HG02678 (cell line): ENCODE measurements around the gene OR9Q1.

Source experiments
- ATAC-seq: cut with Tn5 transposase; IDR thresholded peaks from one replicate; pipeline ENCODE4 v1.9.1; 2021; ENCODE audit warnings: mild to moderate bottlenecking, moderate library complexity; ENCODE audit not compliant: unreplicated experiment

OR9Q1 gene

GRCh38 chr11:58030653-58031052 is 7.0 kb downstream of the OR9Q1 start, which contains the start of gene OR6Q1:
Gene OR6Q1 (plus strand): TSS chr11:58030953. CDS start chr11:58030953, 0 bp downstream.
- no peak for ATAC-seq

DNA sequence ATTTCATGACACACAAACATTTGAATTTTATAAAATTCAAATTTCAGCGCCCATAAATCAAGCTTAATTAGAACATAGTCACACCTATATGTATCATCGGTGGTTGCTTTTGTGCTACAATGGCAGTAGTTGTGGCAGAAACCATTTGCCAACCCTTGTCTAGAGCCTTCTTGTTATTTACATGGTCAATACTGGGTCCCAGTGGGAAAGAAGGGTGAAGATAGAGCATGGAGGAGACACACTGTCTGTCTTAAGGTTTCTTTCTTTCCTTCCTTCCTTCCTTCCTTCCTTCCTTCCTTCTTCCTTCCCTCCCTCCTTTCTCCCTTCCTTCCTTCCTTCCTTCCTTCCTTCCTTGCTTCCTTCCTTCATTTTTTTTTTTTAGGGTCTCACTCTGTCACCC is 10.8 kb downstream of the OR9Q1 start:
- ATAC-seq: no peak

DNA sequence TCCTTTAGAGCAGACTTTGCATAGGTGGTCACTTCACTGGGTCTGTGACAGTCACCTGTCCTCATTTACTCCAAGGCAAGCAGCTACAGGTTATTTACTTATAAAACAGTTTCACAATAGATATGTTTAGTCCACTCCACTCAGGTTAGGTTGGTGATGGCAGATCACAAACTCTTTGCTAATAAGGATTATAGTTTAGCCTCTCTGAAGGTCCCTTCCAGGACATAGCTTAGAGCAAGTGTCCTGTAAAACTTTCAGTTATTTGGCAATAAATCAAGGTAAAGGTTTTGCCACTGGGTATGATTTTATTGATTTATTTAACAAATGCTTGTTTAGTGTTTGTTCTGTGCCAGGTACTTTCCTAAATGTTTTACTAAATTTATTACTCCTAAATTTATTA is 15.9 kb downstream of the OR9Q1 start:
- no peak for ATAC-seq

DNA sequence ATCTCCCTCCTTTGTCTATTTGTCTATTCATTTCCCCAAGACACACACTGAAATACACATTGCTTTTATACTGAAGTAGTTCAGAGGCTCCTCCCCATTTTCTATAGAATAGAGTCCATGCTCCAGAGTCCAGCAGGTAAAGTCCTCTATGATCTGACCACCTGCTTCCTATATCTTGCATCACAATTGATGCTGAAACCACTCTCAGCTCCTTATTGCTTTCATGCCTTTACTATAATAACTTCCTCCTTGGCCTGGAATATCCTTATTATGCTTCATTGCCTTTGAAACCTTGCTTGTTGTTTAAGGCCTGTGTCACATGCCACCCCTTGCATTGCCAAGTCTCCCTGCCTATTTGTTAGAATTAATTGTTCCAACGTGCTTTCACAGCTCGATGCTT is 19.7 kb downstream of the OR9Q1 start:
- no peak for ATAC-seq

GRCh38 chr11:58046231-58046630 is 22.6 kb downstream of the OR9Q1 start:
- no peak for ATAC-seq

- no peak for ATAC-seq
Measured at GRCh38 chr11:58047818-58048217, 24.1 kb downstream of the OR9Q1 start.

- no peak for ATAC-seq
Measured at GRCh38 chr11:58055806-58056401, 32.2 kb downstream of the OR9Q1 start.

DNA sequence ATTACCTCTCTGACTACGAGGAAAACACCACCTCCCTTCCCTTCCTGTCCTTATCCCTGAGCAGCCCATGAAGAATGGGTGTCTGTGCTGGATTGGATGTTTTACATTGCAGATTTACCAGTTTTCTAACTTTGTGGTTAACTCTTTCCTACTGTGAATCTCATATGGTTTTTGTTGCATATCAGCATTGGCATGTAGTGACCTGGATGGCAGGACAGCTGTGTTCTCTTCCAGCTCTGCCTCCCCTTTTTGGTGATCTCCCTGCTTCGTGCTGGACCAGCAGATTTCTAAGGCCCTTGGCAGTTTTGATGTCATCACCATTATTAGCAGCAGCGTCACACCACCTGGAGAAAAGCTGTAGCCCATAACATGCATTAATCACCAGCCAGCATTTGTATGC is 33.8 kb downstream of the OR9Q1 start:
- no peak for ATAC-seq

GRCh38 chr11:58058276-58059006 is 34.8 kb downstream of the OR9Q1 start:
- no peak for ATAC-seq

DNA sequence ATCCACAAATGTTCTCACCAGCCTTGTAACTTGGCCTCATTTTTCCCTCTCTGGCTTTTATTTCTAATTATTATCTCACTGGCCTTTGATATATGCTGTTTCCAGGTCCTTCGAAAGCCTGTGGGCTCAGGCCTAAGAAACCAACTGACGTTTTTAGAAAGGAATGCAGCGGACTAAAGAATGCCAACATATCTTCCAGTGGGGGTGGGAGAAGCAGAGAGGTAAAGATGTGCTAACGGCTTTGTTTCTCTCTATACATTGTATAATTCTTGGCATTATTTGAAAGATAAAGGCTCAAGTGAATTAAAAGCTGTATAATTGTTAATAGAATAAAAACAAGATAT is 35.3 kb downstream of the OR9Q1 start:
- ATAC-seq: no peak

- no peak for ATAC-seq
Measured at GRCh38 chr11:58060535-58060934, 36.9 kb downstream of the OR9Q1 start.

- no peak for ATAC-seq
Measured at GRCh38 chr11:58060939-58061672, 37.4 kb downstream of the OR9Q1 start.

DNA sequence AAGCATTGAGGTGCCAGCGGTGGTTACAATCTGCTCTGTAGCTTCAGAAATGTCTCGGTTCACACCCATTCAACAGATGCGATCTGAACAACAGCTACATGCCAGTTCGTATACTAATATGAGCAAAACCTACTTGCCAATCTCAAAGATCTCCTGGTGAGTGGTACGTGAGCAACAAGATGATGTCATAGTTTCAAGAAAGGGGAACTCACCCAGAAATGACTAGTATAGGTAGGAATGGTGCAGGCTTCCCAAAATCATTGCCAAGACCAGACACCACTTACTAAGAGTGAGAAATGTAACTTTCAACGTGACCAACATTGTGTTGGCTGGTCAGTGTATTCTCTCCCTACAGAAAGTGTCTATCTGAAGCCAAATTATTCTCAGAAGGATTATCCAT is 38.1 kb downstream of the OR9Q1 start:
- no peak for ATAC-seq

DNA sequence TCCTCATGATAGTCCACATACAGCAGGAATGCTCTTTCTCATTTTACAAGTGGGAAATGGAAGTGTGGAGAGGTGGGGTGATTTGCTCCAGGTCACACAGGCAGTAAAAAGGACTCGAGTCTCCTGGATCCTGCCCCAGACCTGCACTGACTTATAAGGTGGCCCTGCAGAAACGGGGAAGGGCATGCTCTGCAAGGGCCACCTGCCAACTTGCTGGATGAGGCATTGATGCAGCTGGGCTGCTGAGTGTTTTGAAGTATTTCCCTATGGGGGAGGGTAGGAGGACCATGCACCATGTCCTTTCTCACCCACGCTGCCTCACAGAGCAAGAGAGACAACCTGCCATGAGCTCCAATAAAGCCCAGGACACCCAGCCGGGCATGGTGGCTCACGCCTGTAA is 44.0 kb downstream of the OR9Q1 start:
- no peak for ATAC-seq

DNA sequence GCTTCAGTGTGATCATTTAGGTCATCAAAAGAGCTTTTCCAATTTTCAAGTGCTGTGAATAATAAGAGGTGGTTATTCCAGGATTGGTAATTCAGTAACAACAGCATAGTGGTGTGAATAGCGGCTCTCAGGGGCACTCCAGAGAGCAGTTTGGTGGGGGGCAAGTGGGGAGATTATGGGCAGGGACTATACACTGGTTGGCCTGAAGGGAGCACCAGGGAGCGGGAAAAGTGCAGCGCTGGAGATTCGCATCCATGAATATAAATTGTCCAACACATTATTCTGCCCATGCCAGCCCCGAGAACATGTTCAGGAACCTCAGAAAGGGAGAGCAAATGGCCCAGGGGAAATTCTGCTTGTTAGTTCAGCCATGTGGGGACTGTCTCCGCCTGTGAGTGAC is 45.0 kb downstream of the OR9Q1 start:
- no peak for ATAC-seq

- ATAC-seq: no peak
Measured at GRCh38 chr11:58070585-58070984, 46.9 kb downstream of the OR9Q1 start.

DNA sequence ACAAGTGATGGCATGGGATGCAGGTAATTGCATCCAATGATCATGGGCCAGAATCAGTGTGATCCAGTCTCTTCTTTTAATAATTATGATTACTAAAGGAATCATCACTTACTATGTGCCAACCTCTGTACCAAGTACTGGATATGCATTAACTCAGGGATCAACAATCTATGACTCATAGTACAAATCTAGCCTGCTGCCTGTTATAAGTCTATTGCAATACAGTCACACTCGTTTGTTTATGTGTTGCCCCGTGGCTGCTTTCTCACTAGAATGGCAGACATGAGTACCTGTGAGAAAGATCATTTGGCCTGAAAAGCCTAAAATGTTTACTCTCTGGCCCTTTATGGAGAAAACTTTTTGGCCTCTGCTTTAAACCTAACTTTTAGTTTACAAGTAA is 52.1 kb downstream of the OR9Q1 start:
- no peak for ATAC-seq

GRCh38 chr11:58086528-58086927 is 62.8 kb downstream of the OR9Q1 start:
- no peak for ATAC-seq

- no peak for ATAC-seq
Measured at GRCh38 chr11:58097437-58097836, 73.8 kb downstream of the OR9Q1 start.

- ATAC-seq: no peak
Measured at GRCh38 chr11:58121096-58121495, 97.4 kb downstream of the OR9Q1 start.

GRCh38 chr11:58125469-58125868 is 101.8 kb downstream of the OR9Q1 start, which contains the start of gene OR9I1:
Gene OR9I1 (minus strand): TSS chr11:58125530. CDS start chr11:58119444, 6,086 bp downstream.
- no peak for ATAC-seq

DNA sequence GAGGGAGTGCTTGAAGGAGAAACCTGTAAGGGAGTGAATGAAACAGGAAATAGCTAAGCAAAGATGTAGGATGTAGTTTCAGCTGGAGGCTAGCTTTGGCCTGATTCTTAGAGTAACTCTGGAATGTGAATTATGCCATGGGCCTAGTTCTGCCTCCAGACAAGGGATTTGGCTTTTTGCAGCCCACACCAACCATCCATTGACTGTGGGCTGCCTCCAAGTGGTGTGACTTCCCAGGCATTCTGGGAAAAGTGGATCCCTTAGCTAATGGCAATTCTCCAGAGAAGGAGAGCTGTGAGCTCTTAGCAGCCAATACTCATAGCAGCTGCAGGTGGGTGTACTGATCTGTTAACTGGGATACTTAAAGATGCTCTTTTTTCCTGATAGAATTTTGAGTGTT is 103.7 kb downstream of the OR9Q1 start:
- no peak for ATAC-seq
